Stomach (tissue), 9 donors: ENCODE data around the gene KCTD16. TPM values are rescaled to one million over a fixed set of nuclear protein-coding genes. Genes with fewer than 3 reads are reported as not detected.

Experiments
- DNase-seq, 2 donors: peaks; one replicate each; pipeline versions ENCODE4 v3.0.0 to v3.0.0-alpha.2; 2013 to 2019
- H3K27ac ChIP-seq, 5 donors: fragments of 200-600 bp in 4 of 5; sonication (generic) in 4 of 5; one replicate each; pipeline ENCODE4 v1.5.1; 2013 to 2019; ENCODE audit warnings: mild to moderate bottlenecking in 1 of 5, moderate library complexity in 1 of 5
- H3K27me3 ChIP-seq, 3 donors: fragments of 200-600 bp; sonication (generic); one replicate each; pipeline ENCODE4 v1.5.1; 2017 to 2019; ENCODE audit warnings: mixed run types in 1 of 3
- H3K36me3 ChIP-seq, 4 donors: fragments of 200-600 bp; sonication (generic); 1 replicate in 3 of 4; 2 replicates in 1 of 4; pipeline ENCODE4 v1.5.1; 2016 to 2019
- H3K4me1 ChIP-seq, 4 donors: fragments of 200-600 bp; sonication (generic); one replicate each; pipeline ENCODE4 v1.5.1; 2016 to 2019
- H3K4me3 ChIP-seq, 4 donors: fragments of 200-600 bp; sonication (generic) in 3 of 4; one replicate each; pipeline ENCODE4 v1.5.1; 2016 to 2019; ENCODE audit warnings: mild to moderate bottlenecking in 1 of 4
- H3K9me3 ChIP-seq, 4 donors: fragments of 200-600 bp; sonication (generic); one replicate each; pipeline ENCODE4 v1.5.1; 2016 to 2019
- CTCF ChIP-seq, 7 experiments: fragments of 450-650 bp in 4 of 7; fragments of 200-600 bp in 3 of 7; sonication (generic) in 3 of 7; IDR thresholded peaks; one replicate each; pipeline ENCODE4 v1.5.1; 2016 to 2019; ENCODE audit warnings: antibody characterized with exemption in 7 of 7, control low read depth in 2 of 7, mild to moderate bottlenecking in 1 of 7
- EP300 ChIP-seq: sonication (generic); formaldehyde crosslinking; IDR thresholded peaks from one replicate; pipeline ENCODE4 v1.6.1; 2017; ENCODE audit warnings: antibody characterized with exemption
- POLR2A ChIP-seq, 4 donors: fragments of 450-650 bp; IDR thresholded peaks; one replicate each; pipeline ENCODE4 v1.6.1; 2016; ENCODE audit warnings: antibody characterized with exemption in 4 of 4, control low read depth in 2 of 4, mild to moderate bottlenecking in 1 of 4, moderate library complexity in 1 of 4
- POLR2AphosphoS5 ChIP-seq, 3 donors: sonication (generic); formaldehyde crosslinking; IDR thresholded peaks; one replicate each; pipeline ENCODE4 v1.6.1; 2016; ENCODE audit warnings: antibody characterized with exemption in 3 of 3
- WGBS, 5 donors: extraction: QIAGEN DNeasy Blood & Tissue Kit in 3 of 5; methylation state at CpG; one replicate each; pipeline versions ENCODE4 v1.1.5 to v1.1.7; 2013 to 2018; 5-methylcytosine and 5-hydroxymethylcytosine counted together
- intact Hi-C: fragments of 100-400 bp; cut with DNase I; formaldehyde crosslinking; loops from one replicate; pipeline ENCODE4 v1.15.1; 2023; ENCODE audit warnings: low total_unique reads
- polyA plus RNA-seq, 3 donors: library from polyadenylated mRNA; stranded (reverse); fragments of 200-250 nt; gene quantifications; one replicate each; pipeline ENCODE4 v1.2.3, GENCODE V29; 2013
- total RNA-seq, 5 donors: library from RNA; depleted of rRNA; stranded (reverse); fragments of >200 nt; gene quantifications; one replicate each; pipeline versions ENCODE4 v1.1.0 to v1.2.3, GENCODE V29; 2014 to 2016
- donor health status: healthy with polysubstance abuse.
- donor health status: Bipolar disorder and iron deficiency.
- donor health status: healthy.

Gene KCTD16
- total and polyA plus RNA-seq, 8 donors: under 0.01 to 1.8 (median under 0.01) TPM; not detected in 4

GRCh38 chr5:144465441-144465840 lies 294.8 kb downstream of the KCTD16 start:
- Histone ChIP-seq H3K27ac (no peak overlapping the region), H3K4me3 (no peak overlapping the region), H3K36me3 (no peaks in the 10 kb centered on the region), H3K9me3 (no peaks in the 10 kb centered on the region), H3K4me1 (no peaks in the 10 kb centered on the region), H3K27me3 (no peaks in the 10 kb centered on the region)
- WGBS, 5 donors: 70 to 84% (median 76%) methylated on average over 4 of the region's 4 CpGs
- no peak for TF ChIP-seq EP300
- TF ChIP-seq CTCF (IDR thresholded peaks at IDR 0.05): no peak
- no peak for TF ChIP-seq POLR2A (IDR thresholded peaks at IDR 0.05)
- no peak for TF ChIP-seq POLR2AphosphoS5 (IDR thresholded peaks at IDR 0.05)
- intact Hi-C loops: no loop called here
- no peak for DNase-seq

- H3K4me3 ChIP-seq: no peak overlapping the region
- peak in 1 of 2 donors; percentile 64 for DNase-seq
- H3K4me1 ChIP-seq: no peaks in the 10 kb centered on the region
- no peaks in the 10 kb centered on the region for H3K9me3 ChIP-seq
- intact Hi-C loops: no loop called here
- no peak for TF ChIP-seq EP300
- no peak for TF ChIP-seq CTCF (IDR thresholded peaks at IDR 0.05)
- TF ChIP-seq POLR2AphosphoS5 (IDR thresholded peaks at IDR 0.05): no peak
- TF ChIP-seq POLR2A (IDR thresholded peaks at IDR 0.05): no peak
- WGBS, 5 donors: 16 to 31% (median 25%) methylated on average over 2 of the region's 2 CpGs
- H3K27me3 ChIP-seq: no peaks in the 10 kb centered on the region
- no peak overlapping the region for H3K27ac ChIP-seq
- H3K36me3 ChIP-seq: no peaks in the 10 kb centered on the region
These were observed 297.1 kb downstream of the KCTD16 start for GRCh38 chr5:144467792-144468191.

GRCh38 chr5:144468571-144468970 lies 297.9 kb downstream of the KCTD16 start:
- Histone ChIP-seq H3K9me3 (no peaks in the 10 kb centered on the region), H3K27ac (no peak overlapping the region), H3K27me3 (no peaks in the 10 kb centered on the region), H3K4me1 (no peaks in the 10 kb centered on the region), H3K36me3 (no peaks in the 10 kb centered on the region), H3K4me3 (no peak overlapping the region)
- intact Hi-C loops: no loop called here
- WGBS, 5 donors: 35 to 50% (median 43%) methylated on average over 4 of the region's 4 CpGs
- TF ChIP-seq POLR2AphosphoS5 (IDR thresholded peaks at IDR 0.05): no peak
- no peak for TF ChIP-seq POLR2A (IDR thresholded peaks at IDR 0.05)
- no peak for TF ChIP-seq CTCF (IDR thresholded peaks at IDR 0.05)
- TF ChIP-seq EP300: no peak
- DNase-seq: peak in 1 of 2 donors; percentile 47

- WGBS, 5 donors: 73 to 84% (median 75%) methylated on average over 4 of the region's 4 CpGs
- intact Hi-C loops: no loop called here
- TF ChIP-seq POLR2A (IDR thresholded peaks at IDR 0.05): no peak
- TF ChIP-seq POLR2AphosphoS5 (IDR thresholded peaks at IDR 0.05): no peak
- TF ChIP-seq CTCF (IDR thresholded peaks at IDR 0.05): no peak
- no peak for TF ChIP-seq EP300
- DNase-seq: no peak
- Histone ChIP-seq H3K4me3 (no peak overlapping the region), H3K9me3 (no peaks in the 10 kb centered on the region), H3K4me1 (no peaks in the 10 kb centered on the region), H3K27me3 (no peaks in the 10 kb centered on the region), H3K27ac (no peak overlapping the region), H3K36me3 (no peaks in the 10 kb centered on the region)
These were observed 298.4 kb downstream of the KCTD16 start for GRCh38 chr5:144469106-144469505.
